Common myeloid progenitor, CD34-positive (primary cell): Measurements from ENCODE around the gene PRR5.

Experiments
- CTCF ChIA-PET: fragments of 350-600 bp; sonication (Branson Sonifier 250); formaldehyde crosslinking; loops from one replicate; lab custom pipeline; 2021; ENCODE audit warnings: antibody characterized with exemption; lab: Charles Lee
- POLR2A ChIA-PET: fragments of 350-600 bp; sonication (Branson Sonifier 250); formaldehyde crosslinking; loops from one replicate; lab custom pipeline; 2021; ENCODE audit warnings: antibody characterized with exemption; lab: Charles Lee
- DNase-seq, 3 donors: peaks; one replicate each; pipeline versions ENCODE4 v3.0.0 to v3.0.0-alpha.2; 2013
- H3K27ac ChIP-seq, 2 experiments: 1 replicate in 1 of 2; 2 replicates in 1 of 2; pipeline ENCODE4 v1.7.0; 2013; ENCODE audit warnings: inconsistent platforms in 2 of 2, low read length in 2 of 2, mild to moderate bottlenecking in 2 of 2, low read depth in 1 of 2, moderate library complexity in 1 of 2; ENCODE audit not compliant: severe bottlenecking in 2 of 2, insufficient read depth in 1 of 2, poor library complexity in 1 of 2
- H3K27me3 ChIP-seq, 5 experiments: replicated peaks in 2 of 5; 1 replicate in 3 of 5; 2 replicates in 2 of 5; pipeline versions ENCODE4 v1.6.1 to v1.7.0; 2013; ENCODE audit warnings: low read length in 4 of 5, mild to moderate bottlenecking in 2 of 5, moderate library complexity in 2 of 5, inconsistent platforms in 1 of 5; ENCODE audit not compliant: insufficient read depth in 5 of 5, control insufficient read depth in 4 of 5
- H3K36me3 ChIP-seq, 4 experiments: 1 replicate in 2 of 4; 2 replicates in 2 of 4; pipeline versions ENCODE4 v1.6.1 to v1.7.0; 2013; ENCODE audit warnings: low read length in 3 of 4, control low read depth in 1 of 4, mild to moderate bottlenecking in 1 of 4; ENCODE audit not compliant: control insufficient read depth in 4 of 4, insufficient read depth in 4 of 4
- H3K4me1 ChIP-seq, 4 experiments: 1 replicate in 3 of 4; 2 replicates in 1 of 4; pipeline versions ENCODE4 v1.6.1 to v1.7.1; 2013; ENCODE audit warnings: low read length in 3 of 4, mild to moderate bottlenecking in 3 of 4, control low read depth in 1 of 4, inconsistent platforms in 1 of 4, moderate library complexity in 1 of 4; ENCODE audit not compliant: control insufficient read depth in 4 of 4, insufficient read depth in 4 of 4; ENCODE audit errors: control extremely low read depth in 1 of 4
- H3K4me3 ChIP-seq, 7 experiments: 1 replicate in 4 of 7; 2 replicates in 3 of 7; pipeline versions ENCODE4 v1.5.1 to v1.7.0; 2013; ENCODE audit warnings: mild to moderate bottlenecking in 7 of 7, low read length in 6 of 7, moderate library complexity in 6 of 7, inconsistent platforms in 2 of 7, low read depth in 2 of 7, control low read depth in 1 of 7; ENCODE audit not compliant: insufficient read depth in 4 of 7, control insufficient read depth in 1 of 7; ENCODE audit errors: extremely low read depth in 1 of 7
- H3K9me3 ChIP-seq, 5 experiments: 1 replicate in 4 of 5; 2 replicates in 1 of 5; pipeline versions ENCODE4 v1.6.1 to v1.7.1; 2013; ENCODE audit warnings: low read length in 4 of 5, mild to moderate bottlenecking in 2 of 5, inconsistent platforms in 1 of 5, low read depth in 1 of 5, moderate library complexity in 1 of 5; ENCODE audit not compliant: control insufficient read depth in 4 of 5, insufficient read depth in 2 of 5; ENCODE audit errors: control extremely low read depth in 1 of 5
- WGBS: methylation state at CpG from one replicate; pipeline ENCODE4 v1.1.5; 2013; ENCODE audit not compliant: insufficient coverage; 5-methylcytosine and 5-hydroxymethylcytosine counted together

Gene PRR5

DNA sequence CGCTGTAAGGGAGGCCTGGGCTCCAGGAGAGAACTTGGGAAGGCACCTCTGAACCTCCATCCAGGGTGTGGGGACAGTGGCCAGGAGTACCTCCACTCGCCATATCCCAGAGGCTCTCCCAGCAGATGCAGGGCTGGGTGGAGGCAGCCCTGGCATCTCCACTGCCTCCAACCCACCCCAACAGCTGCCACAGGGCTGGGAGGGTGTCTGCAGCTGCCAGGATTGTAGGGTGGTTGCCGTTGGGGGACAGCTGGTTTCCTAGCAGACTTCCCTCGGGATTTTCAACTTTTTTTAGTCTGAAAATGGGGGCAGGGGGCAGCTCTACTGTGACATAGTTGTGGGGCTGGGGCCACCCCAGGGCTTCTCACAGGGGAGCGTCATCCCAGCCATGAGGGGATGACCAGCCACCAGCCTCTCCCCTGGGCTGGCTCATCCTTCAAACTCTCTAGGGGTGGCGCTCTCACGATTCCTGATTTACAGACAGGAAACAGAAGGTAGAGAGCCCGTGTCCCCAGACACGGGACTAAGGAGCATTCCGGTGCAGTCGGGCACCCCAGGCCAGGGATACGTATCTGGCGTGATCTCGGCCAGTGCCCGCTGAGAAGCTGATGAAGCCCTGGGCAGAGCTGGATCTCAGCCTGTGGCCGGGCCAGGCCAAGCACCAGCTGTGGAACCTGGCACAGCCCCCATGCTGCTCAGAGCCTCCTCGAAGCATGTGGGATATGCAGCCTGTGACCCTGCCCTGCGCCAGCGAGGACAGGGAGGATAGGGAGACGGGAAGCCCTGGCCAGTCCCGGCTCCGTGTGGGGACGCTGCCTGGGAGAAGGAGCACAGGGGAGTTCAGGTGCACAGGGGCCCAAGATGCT, 9.9 kb downstream of the PRR5 start:
- ChIA-PET CTCF (interaction anchor here (1.6 to 2.1 kb wide), 2 partner anchors 16 to 18 kb away, joined by 5 read pairs; no protein-coding TSS in a partner anchor), POLR2A (interaction anchor here (0.8 kb wide), 1 partner anchor 17 kb away, joined by 3 read pairs; no protein-coding TSS in a partner anchor)
- Histone ChIP-seq H3K9me3 (no peaks in the 10 kb centered on the region), H3K36me3 (peaks cover 0 to 12% (median 5%) of the 10 kb centered on the region in 4 experiments), H3K27me3 (no peaks in the 10 kb centered on the region), H3K27ac (no peak overlapping the region), H3K4me1 (peaks cover 0 to 28% (median 22%) of the 10 kb centered on the region in 4 experiments), H3K4me3 (no peak overlapping the region)
- WGBS, result 82% methylated on average over 22 of the region's 23 CpGs
- DNase-seq, result no peak

DNA sequence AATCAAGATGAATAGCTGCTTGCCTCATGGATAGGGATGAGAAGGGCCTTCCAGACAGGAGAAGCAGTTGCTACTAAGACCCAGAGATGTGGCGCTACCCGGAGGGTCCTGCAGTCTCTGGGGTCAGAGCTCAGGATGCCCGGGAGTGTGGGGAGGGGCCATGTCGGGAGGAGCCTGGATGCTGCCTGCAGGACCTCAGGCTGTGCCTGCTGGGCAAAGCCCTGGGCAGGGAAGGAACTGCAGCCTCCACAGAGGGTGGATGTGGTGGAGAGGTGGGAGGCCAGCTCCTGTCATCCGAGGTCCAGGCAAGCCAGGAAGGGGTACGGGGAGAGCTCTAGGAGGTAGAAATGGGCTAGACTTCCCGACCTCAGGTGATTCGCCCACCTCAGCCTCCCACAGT, 11.0 kb downstream of the PRR5 start:
- Histone ChIP-seq H3K27ac (no peak overlapping the region), H3K4me3 (no peak overlapping the region), H3K9me3 (no peaks in the 10 kb centered on the region), H3K36me3 (peaks cover 0 to 12% (median 6%) of the 10 kb centered on the region in 4 experiments), H3K27me3 (no peaks in the 10 kb centered on the region), H3K4me1 (peaks cover 0 to 28% (median 22%) of the 10 kb centered on the region in 4 experiments)
- DNase-seq, result no peak
- CTCF ChIA-PET, result interaction anchor here (1.4 to 2.1 kb wide), 4 partner anchors 13 to 22 kb away, joined by 3 to 5 read pairs (median 5); no protein-coding TSS in a partner anchor
- 98% methylated on average over 6 of the region's 8 CpGs for WGBS
- POLR2A ChIA-PET, result interaction anchor here (0.6 kb wide), 1 partner anchor 1736 kb away, joined by 3 read pairs; no protein-coding TSS in a partner anchor

DNA sequence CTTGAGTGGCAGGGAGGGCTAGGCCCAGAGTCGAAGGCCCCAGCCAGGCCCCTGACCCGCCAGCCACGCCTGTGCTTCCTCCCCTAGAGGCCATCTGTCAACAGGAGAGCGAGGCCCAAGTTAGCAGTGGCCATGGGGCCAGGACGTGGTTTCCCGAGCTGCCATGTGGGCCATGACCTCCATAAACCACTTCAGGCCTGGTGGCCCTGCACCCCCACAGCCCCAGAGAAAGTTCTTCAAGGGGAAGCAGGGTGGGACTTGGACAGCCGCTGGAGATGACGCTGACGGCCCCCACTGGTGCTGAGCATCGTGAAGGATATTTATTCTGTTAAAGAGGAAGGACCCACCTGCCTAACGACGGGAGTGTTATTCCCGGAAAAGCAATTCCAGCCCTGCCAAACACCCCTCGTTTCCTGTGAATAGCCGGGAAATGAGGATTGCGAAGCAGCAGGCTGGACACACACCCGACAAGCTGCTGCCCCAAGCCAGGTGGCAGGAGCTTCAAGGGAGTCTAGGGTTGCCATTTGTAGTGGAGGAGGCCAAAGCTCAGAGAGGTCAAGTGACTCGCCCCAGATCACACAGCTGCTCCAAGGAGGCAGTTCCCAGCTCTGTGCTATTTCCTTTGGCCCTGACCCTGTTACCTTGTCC, 12.8 kb downstream of the PRR5 start:
- ChIA-PET POLR2A (no interaction called here), CTCF (interaction anchor here (0.8 to 2.8 kb wide), 7 partner anchors 8 to 56 kb away, joined by 3 to 11 read pairs (median 3); no protein-coding TSS in a partner anchor)
- Histone ChIP-seq H3K27me3 (no peaks in the 10 kb centered on the region), H3K36me3 (peaks cover 0 to 12% (median 8%) of the 10 kb centered on the region in 4 experiments), H3K9me3 (no peaks in the 10 kb centered on the region), H3K27ac (no peak overlapping the region), H3K4me1 (peaks cover 0 to 27% (median 22%) of the 10 kb centered on the region in 4 experiments), H3K4me3 (no peak overlapping the region)
- WGBS, result 75% methylated on average over 17 of the region's 18 CpGs
- no peak for DNase-seq

- H3K27ac ChIP-seq, result no peak overlapping the region
- no peak for DNase-seq
- ChIA-PET CTCF (interaction anchor here (0.6 to 1.1 kb wide), 3 partner anchors 13 to 1401 kb away, joined by 3 read pairs; no protein-coding TSS in a partner anchor), POLR2A (no interaction called here)
- H3K27me3 ChIP-seq, result no peaks in the 10 kb centered on the region
- peaks cover 0 to 32% (median 16%) of the 10 kb centered on the region in 4 experiments for H3K36me3 ChIP-seq
- no peak overlapping the region for H3K4me3 ChIP-seq
- H3K9me3 ChIP-seq, result no peaks in the 10 kb centered on the region
- 92% methylated on average over 2 of the region's 3 CpGs for WGBS
- peaks cover 0 to 9% (median 2%) of the 10 kb centered on the region in 4 experiments for H3K4me1 ChIP-seq
Observed at GRCh38 chr22:44718418-44718817, 16.4 kb downstream of the PRR5 start.

DNA sequence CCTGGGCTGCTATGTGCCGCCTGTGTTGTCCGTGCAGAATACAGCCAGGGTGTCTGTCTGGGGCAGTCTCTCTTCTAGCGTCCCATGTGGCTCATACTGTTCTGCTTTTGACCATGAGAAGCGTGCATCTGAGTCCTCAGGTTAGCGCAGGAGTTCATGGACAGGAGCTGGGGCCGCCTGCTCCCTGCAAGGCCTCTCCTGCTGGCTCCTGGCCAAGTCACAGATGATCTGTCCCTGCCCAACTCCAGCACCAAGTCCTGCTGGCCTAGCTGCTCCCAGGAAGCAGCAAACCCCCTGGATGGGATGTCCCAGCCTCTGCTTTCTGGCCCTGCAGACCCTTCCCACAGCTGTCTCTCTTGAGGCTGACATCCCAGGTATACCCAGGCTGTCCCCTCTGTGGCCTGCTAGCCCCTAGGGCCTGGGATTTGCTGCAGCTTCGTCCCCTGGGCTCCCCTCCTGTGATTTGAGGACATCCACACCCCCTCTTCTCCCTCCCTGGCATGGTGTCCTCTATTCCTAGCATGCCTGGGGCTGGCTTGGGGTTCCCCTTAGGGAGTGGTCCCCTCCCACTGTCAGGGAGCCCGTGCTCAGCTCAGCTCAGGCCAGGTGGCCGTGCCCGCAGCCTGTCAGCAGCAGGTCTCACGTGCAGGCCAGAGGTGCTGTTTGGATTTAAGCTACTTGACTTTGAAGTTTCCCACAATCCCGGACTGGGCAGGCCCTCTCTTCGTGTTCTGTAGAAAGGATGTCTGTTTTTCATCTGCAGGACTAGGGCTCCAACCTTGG, 17.8 kb downstream of the PRR5 start:
- WGBS, result 77% methylated on average over 12 of the region's 13 CpGs
- CTCF ChIA-PET, result interaction anchor here (1.1 to 1.5 kb wide), 2 partner anchors 14 to 22 kb away, joined by 3 to 4 read pairs; no protein-coding TSS in a partner anchor
- no peak for DNase-seq

GRCh38 chr22:44721213-44721612, 19.2 kb downstream of the PRR5 start:
- H3K9me3 ChIP-seq, result no peaks in the 10 kb centered on the region
- WGBS, result 100% methylated on average over 6 of the region's 7 CpGs
- DNase-seq, result no peak
- H3K4me3 ChIP-seq, result no peak overlapping the region
- POLR2A ChIA-PET, result no interaction called here
- CTCF ChIA-PET, result interaction anchor here (3.2 kb wide), 1 partner anchor 15 kb away, joined by 11 read pairs; no protein-coding TSS in a partner anchor
- H3K36me3 ChIP-seq, result peaks cover 0 to 29% (median 17%) of the 10 kb centered on the region in 4 experiments
- no peaks in the 10 kb centered on the region for H3K27me3 ChIP-seq
- H3K4me1 ChIP-seq, result no peaks in the 10 kb centered on the region
- H3K27ac ChIP-seq, result no peak overlapping the region

More for the DNA sequence above, 17.8 kb downstream of the PRR5 start:
- Histone ChIP-seq H3K4me1 (no peaks in the 10 kb centered on the region), H3K27me3 (no peaks in the 10 kb centered on the region), H3K36me3 (peaks cover 0 to 31% (median 15%) of the 10 kb centered on the region in 4 experiments), H3K9me3 (no peaks in the 10 kb centered on the region), H3K27ac (no peak overlapping the region), H3K4me3 (no peak overlapping the region)
- POLR2A ChIA-PET, result no interaction called here
